Upper lobe of right lung (tissue), 1 donor: ENCODE data around the gene GRM7. TPM values are rescaled to one million over a fixed set of nuclear protein-coding genes. Genes with fewer than 3 reads are reported as not detected.

Experiments used
- ATAC-seq: fragments of 200-7000 bp; cut with Tn5 transposase; one replicate; pipeline ENCODE4 v1.9.1; 2020; ENCODE audit warnings: mild to moderate bottlenecking, moderate library complexity
- DNase-seq: peaks from one replicate; pipeline ENCODE4 v3.0.0-alpha.2; 2020
- H3K27ac ChIP-seq: fragments of 200-600 bp; one replicate; pipeline ENCODE4 v1.8.0; 2022
- H3K27me3 ChIP-seq: fragments of 200-600 bp; one replicate; pipeline ENCODE4 v1.8.0; 2022; ENCODE audit warnings: mild to moderate bottlenecking
- H3K36me3 ChIP-seq: fragments of 200-600 bp; one replicate; pipeline ENCODE4 v1.8.0; 2022
- H3K4me1 ChIP-seq: fragments of 200-600 bp; one replicate; pipeline ENCODE4 v1.8.0; 2022
- H3K4me3 ChIP-seq: fragments of 200-600 bp; one replicate; pipeline ENCODE4 v1.8.0; 2022; ENCODE audit warnings: mild to moderate bottlenecking
- H3K9me3 ChIP-seq: fragments of 200-600 bp; one replicate; pipeline ENCODE4 v1.8.0; 2022
- intact Hi-C: fragments of 100-400 bp; cut with DNase I; formaldehyde crosslinking; loops from one replicate; pipeline ENCODE4 v1.11.0; 2022
- total RNA-seq: library from RNA; stranded (reverse); fragmentation: NEBNext Ultra II Directional; extraction: Animal tissue kit (Norgen Biotek cat#: 25700); gene quantifications from one replicate; pipeline ENCODE4 v1.2.1, GENCODE V29; 2021
- TF ChIP-seq, protein P1 (sequence below): fragments of 200-600 bp; IDR thresholded peaks from one replicate; pipeline ENCODE4 v1.8.0; 2022; ENCODE audit warnings: antibody characterized with exemption
- donor health status: DM: no; HTN: yes; CAD: no; lungs with severe emphysema.

GRM7 gene
- total RNA-seq, 1 donor from 2014 or later: not detected

DNA sequence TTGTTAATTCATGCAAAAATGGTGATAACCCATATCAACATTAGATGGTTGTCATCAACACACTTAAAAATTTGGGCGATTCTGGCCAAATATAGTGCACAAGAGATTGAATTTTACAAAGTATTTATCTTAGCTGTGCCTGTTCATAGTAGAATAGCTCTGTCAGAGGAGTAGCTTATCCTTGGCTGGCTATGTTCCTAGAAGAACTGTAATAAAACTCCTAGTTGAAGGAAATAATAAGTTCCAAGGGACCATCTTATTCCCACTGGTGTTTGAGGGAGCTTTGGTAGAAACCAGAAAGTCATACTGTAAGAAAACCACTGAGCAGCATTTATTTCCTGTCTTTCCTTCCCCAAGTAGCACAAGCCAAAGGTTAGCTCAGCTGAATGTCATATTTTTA lies 201.8 kb downstream of the GRM7 start:
- no peaks in the 10 kb centered on the region for H3K9me3 ChIP-seq
- H3K27ac ChIP-seq: no peak overlapping the region
- no peaks in the 10 kb centered on the region for H3K4me1 ChIP-seq
- no peak overlapping the region for H3K4me3 ChIP-seq
- H3K27me3 ChIP-seq: no peaks in the 10 kb centered on the region
- H3K36me3 ChIP-seq: no peaks in the 10 kb centered on the region
- no peak for DNase-seq
- no peak for ATAC-seq
- TF ChIP-seq, protein P1, sequence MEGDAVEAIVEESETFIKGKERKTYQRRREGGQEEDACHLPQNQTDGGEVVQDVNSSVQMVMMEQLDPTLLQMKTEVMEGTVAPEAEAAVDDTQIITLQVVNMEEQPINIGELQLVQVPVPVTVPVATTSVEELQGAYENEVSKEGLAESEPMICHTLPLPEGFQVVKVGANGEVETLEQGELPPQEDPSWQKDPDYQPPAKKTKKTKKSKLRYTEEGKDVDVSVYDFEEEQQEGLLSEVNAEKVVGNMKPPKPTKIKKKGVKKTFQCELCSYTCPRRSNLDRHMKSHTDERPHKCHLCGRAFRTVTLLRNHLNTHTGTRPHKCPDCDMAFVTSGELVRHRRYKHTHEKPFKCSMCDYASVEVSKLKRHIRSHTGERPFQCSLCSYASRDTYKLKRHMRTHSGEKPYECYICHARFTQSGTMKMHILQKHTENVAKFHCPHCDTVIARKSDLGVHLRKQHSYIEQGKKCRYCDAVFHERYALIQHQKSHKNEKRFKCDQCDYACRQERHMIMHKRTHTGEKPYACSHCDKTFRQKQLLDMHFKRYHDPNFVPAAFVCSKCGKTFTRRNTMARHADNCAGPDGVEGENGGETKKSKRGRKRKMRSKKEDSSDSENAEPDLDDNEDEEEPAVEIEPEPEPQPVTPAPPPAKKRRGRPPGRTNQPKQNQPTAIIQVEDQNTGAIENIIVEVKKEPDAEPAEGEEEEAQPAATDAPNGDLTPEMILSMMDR: no peak
- intact Hi-C loops: no loop called here

DNA sequence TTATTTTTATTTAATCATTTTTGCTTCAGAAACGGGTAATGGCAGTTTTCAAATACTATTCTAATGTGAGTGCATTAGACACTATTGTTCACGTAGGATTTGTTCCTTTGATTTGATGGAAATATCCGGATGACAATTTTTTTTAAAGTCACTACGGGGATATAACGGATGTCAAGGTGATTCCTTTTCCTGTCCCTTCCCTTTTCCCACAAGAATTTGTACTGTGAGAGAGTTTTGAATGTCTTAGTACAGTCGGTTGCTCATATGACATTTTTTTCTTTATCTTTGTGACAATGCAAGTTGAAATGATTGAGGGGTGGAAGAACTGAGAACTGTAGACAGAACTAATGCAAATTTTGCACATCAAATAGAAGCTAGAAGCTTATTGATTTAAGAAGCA lies 209.5 kb downstream of the GRM7 start:
- H3K9me3 ChIP-seq: no peaks in the 10 kb centered on the region
- H3K4me1 ChIP-seq: no peaks in the 10 kb centered on the region
- H3K27me3 ChIP-seq: no peaks in the 10 kb centered on the region
- DNase-seq: no peak
- ATAC-seq: no peak
- H3K4me3 ChIP-seq: no peak overlapping the region
- TF ChIP-seq, protein P1: no peak
- intact Hi-C loops: no loop called here
- H3K27ac ChIP-seq: no peak overlapping the region
- H3K36me3 ChIP-seq: no peaks in the 10 kb centered on the region

DNA sequence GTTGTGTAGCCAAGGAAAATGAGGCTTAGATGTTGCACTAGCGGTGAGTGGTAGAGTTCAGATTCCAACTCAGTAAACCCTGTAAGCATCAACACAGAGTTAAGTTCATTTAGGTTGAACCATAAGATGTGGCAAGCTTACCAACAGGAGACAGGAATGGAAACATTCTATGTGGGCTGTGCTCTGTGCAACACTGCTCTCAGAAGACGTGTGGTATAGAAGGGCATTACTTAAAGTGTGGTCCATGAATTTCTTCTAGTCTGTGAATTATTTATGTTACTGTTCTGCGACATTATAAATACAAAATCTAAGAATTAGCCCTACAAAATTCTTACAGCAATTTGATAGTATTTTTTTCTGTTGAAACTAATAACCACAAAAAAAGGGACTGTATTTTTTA lies 213.3 kb downstream of the GRM7 start:
- H3K36me3 ChIP-seq: no peaks in the 10 kb centered on the region
- intact Hi-C loops: no loop called here
- no peak overlapping the region for H3K27ac ChIP-seq
- TF ChIP-seq, protein P1: no peak
- ATAC-seq (no peak), DNase-seq (no peak)
- no peaks in the 10 kb centered on the region for H3K27me3 ChIP-seq
- no peaks in the 10 kb centered on the region for H3K9me3 ChIP-seq
- H3K4me3 ChIP-seq: no peak overlapping the region
- H3K4me1 ChIP-seq: no peaks in the 10 kb centered on the region

DNA sequence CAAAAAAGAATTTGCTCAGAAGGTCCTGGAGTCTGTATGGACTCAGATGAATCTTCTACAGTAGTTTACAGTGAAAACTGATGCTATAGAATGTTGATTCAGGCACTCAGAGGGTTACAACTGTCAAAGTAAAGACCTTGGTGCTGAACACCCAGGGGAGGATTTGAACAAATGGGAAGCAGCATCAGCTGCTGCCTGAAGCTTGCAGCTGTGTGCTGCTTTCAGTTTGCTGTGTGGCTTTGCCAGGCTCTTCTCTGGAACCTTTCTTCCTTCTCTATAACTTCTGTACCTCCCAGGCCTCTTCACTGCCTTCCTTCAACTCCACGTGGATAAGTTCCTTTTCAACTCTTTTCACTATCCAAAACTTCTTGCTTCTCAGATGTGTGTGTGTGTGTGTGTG lies 214.2 kb downstream of the GRM7 start:
- no peak for ATAC-seq
- Histone ChIP-seq H3K9me3 (no peaks in the 10 kb centered on the region), H3K36me3 (no peaks in the 10 kb centered on the region), H3K27me3 (no peaks in the 10 kb centered on the region), H3K4me3 (no peak overlapping the region), H3K4me1 (no peaks in the 10 kb centered on the region), H3K27ac (no peak overlapping the region)
- intact Hi-C loops: no loop called here
- TF ChIP-seq, protein P1: no peak
- no peak for DNase-seq

DNA sequence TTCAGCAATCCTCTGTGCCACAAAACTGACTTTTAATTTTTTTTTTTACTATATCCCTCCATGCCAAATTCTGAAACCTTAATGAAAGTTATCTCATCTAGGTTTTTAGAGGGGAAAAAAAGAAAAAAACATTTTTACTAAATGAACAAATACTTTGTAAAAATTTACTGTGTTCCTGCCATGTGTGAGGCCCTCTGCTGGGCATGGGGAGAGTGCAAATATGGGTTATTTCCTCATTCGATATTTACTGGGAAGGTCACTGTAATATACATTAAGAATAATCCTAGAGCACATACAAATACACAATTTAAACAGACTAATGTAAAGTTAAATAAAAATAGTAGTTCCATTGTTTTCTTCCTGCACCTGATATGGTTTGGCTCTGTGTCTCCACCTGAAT lies 215.0 kb downstream of the GRM7 start:
- intact Hi-C loops: no loop called here
- H3K27ac ChIP-seq: no peak overlapping the region
- TF ChIP-seq, protein P1: no peak
- H3K27me3 ChIP-seq: no peaks in the 10 kb centered on the region
- ATAC-seq (no peak), DNase-seq (no peak)
- no peaks in the 10 kb centered on the region for H3K9me3 ChIP-seq
- H3K36me3 ChIP-seq: no peaks in the 10 kb centered on the region
- no peaks in the 10 kb centered on the region for H3K4me1 ChIP-seq
- H3K4me3 ChIP-seq: no peak overlapping the region

DNA sequence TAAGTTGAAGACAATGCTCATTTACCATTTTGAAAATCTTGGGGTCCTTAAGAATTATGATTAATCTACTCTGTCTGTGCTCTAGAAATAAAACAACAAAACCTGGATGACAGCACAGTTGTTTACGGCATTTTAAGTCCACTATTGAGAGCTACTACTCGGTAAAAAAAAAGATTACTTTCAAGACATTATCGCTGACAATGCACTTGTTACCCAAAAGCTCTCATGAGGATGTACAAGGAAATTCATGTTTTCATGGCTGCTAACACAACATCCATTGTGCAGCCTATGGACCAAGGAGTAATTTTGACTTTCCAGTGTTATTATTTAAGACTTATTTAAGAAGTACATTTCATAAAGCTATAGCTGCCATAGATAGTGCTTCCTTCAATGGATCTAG lies 221.3 kb downstream of the GRM7 start:
- Histone ChIP-seq H3K4me1 (no peaks in the 10 kb centered on the region), H3K27ac (no peak overlapping the region), H3K4me3 (no peak overlapping the region), H3K9me3 (no peaks in the 10 kb centered on the region), H3K36me3 (no peaks in the 10 kb centered on the region), H3K27me3 (no peaks in the 10 kb centered on the region)
- ATAC-seq: no peak
- intact Hi-C loops: no loop called here
- DNase-seq: no peak
- TF ChIP-seq, protein P1: no peak
